Activated CD4-positive, alpha-beta T cell treated with anti-CD3 and anti-CD28 coated beads, Interleukin-10, Interleukin-2, amounts not matched to agents 100 ng/mL and 50 ng/mL, durations not matched to agents 16 hours and 8 hours (primary cell): ENCODE results near the gene SMOC1.

Source experiments
- DNase-seq: peaks from one replicate; pipeline ENCODE4 v3.0.0-alpha.2; 2020

Gene SMOC1

GRCh38 chr14:70050136-70050535, 170.9 kb downstream of the SMOC1 start:
- DNase-seq, result no peak

- no peak for DNase-seq
Observed at GRCh38 chr14:70052990-70053389, 173.8 kb downstream of the SMOC1 start.

- no peak for DNase-seq
Observed at GRCh38 chr14:70057519-70058136, 178.4 kb downstream of the SMOC1 start.

- no peak for DNase-seq
Observed at GRCh38 chr14:70059545-70059944, 180.3 kb downstream of the SMOC1 start.

- no peak for DNase-seq
Observed at GRCh38 chr14:70061108-70061507, 181.9 kb downstream of the SMOC1 start.

GRCh38 chr14:70064136-70064865, 185.1 kb downstream of the SMOC1 start:
- DNase-seq, result no peak

- no peak for DNase-seq
Observed at GRCh38 chr14:70067810-70068209, 188.6 kb downstream of the SMOC1 start.

GRCh38 chr14:70069186-70069585, 190.0 kb downstream of the SMOC1 start:
- DNase-seq, result no peak

GRCh38 chr14:70073924-70074566, 194.8 kb downstream of the SMOC1 start:
- DNase-seq, result peak; percentile 75

- DNase-seq, result no peak
Observed at GRCh38 chr14:70077005-70077404, 197.8 kb downstream of the SMOC1 start.

GRCh38 chr14:70077720-70078119, 198.5 kb downstream of the SMOC1 start:
- no peak for DNase-seq

- no peak for DNase-seq
Observed at GRCh38 chr14:70078329-70078728, 199.1 kb downstream of the SMOC1 start.

GRCh38 chr14:70080076-70080475, 200.9 kb downstream of the SMOC1 start:
- no peak for DNase-seq
